Esophagus squamous epithelium (tissue), 4 donors: ENCODE results near the gene RNF215.

ENCODE experiments used
- POLR2A ChIP-seq, 4 donors: fragments of 450-650 bp; IDR thresholded peaks; one replicate each; pipeline ENCODE4 v1.6.1; 2017; ENCODE audit warnings: antibody characterized with exemption in 4 of 4, mild to moderate bottlenecking in 4 of 4, moderate library complexity in 3 of 4
- TF ChIP-seq, protein P1 (sequence below), 6 experiments: fragments of 450-650 bp in 4 of 6; fragments of 200-600 bp in 2 of 6; sonication (generic) in 2 of 6; IDR thresholded peaks; one replicate each; pipeline ENCODE4 v1.5.1; 2016 to 2019; ENCODE audit warnings: antibody characterized with exemption in 6 of 6, mild to moderate bottlenecking in 4 of 6, moderate library complexity in 4 of 6

DNA sequence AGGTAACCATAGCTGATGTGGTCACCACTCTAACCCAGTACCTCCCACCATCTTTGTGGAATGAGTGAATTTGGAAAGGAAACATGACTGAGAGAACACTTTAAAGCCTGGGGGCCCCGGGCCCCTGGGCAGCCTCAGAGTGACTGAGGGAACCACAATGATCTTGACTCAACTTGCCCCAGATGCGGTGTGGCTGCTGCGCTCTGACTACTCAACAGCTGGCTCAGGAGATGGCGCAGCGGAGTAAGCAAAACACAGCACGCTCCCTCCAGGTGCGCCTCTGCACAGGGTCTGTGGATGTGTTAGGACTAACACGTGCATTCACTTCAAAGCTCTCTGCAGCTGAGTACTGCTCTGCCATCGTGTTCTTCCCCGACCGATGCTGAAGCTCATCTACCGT, 5.9 kb downstream of the RNF215 start:
- TF ChIP-seq, protein P1, sequence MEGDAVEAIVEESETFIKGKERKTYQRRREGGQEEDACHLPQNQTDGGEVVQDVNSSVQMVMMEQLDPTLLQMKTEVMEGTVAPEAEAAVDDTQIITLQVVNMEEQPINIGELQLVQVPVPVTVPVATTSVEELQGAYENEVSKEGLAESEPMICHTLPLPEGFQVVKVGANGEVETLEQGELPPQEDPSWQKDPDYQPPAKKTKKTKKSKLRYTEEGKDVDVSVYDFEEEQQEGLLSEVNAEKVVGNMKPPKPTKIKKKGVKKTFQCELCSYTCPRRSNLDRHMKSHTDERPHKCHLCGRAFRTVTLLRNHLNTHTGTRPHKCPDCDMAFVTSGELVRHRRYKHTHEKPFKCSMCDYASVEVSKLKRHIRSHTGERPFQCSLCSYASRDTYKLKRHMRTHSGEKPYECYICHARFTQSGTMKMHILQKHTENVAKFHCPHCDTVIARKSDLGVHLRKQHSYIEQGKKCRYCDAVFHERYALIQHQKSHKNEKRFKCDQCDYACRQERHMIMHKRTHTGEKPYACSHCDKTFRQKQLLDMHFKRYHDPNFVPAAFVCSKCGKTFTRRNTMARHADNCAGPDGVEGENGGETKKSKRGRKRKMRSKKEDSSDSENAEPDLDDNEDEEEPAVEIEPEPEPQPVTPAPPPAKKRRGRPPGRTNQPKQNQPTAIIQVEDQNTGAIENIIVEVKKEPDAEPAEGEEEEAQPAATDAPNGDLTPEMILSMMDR (IDR thresholded peaks at IDR 0.05): no peak
- no peak for TF ChIP-seq POLR2A (IDR thresholded peaks at IDR 0.05)
